Measurements from ENCODE around the gene CCDC6. TPM values are rescaled to one million over a fixed set of nuclear protein-coding genes. Genes with fewer than 3 reads are reported as not detected.

The CCDC6 gene
- total and polyA plus RNA-seq, 2 of the 4 experiments (the other 2 are of a cell fraction) = 21.8 to 30.8 TPM

- ChIA-PET POLR2A (ENCODE audit: unreplicated experiment) (no interaction called here), CTCF (no interaction called here)
- Histone ChIP-seq H3K27me3 (ENCODE audit: control insufficient read depth, insufficient read depth, low read length) (no peaks in the 10 kb centered on the region), H3K9me1 (ENCODE audit: insufficient read depth, low read length) (no peaks in the 10 kb centered on the region), H2BK5ac (ENCODE audit: low read depth, low read length, poor library complexity, severe bottlenecking) (no peak overlapping the region), H3K14ac (replicated peaks; ENCODE audit: low read depth, low read length) (no peak overlapping the region), H2BK120ac (ENCODE audit: low read depth, low read length) (no peak overlapping the region), H2BK20ac (ENCODE audit: low read depth, low read length) (no peak overlapping the region), H3K4me1 (ENCODE audit: control insufficient read depth, insufficient read depth, low read length) (no peaks in the 10 kb centered on the region), H2BK15ac (ENCODE audit: low read depth, low read length) (no peak overlapping the region), H2AK9ac (replicated peaks; ENCODE audit: low read depth, low read length, poor library complexity) (no peak overlapping the region), H4K91ac (ENCODE audit: insufficient read depth, low read depth, low read length) (no peak overlapping the region), H3K79me1 (ENCODE audit: low read depth in 1 of 2, low read length in 2 of 2) (no peaks in the 10 kb centered on the region), H4K8ac (ENCODE audit: low read depth in 2 of 2, low read length in 2 of 2) (no peak overlapping the region), H2AFZ (replicated peaks; ENCODE audit: low read length, poor library complexity) (no peak overlapping the region), H4K5ac (ENCODE audit: low read depth, low read length) (no peak overlapping the region), H3K9me3 (ENCODE audit: control insufficient read depth, insufficient read depth, low read length) (no peaks in the 10 kb centered on the region), H3K9ac (ENCODE audit: low read depth, low read length) (no peak overlapping the region), H3K4ac (ENCODE audit: low read depth, low read length) (no peak overlapping the region), H3K27ac (ENCODE audit: insufficient read depth, low read length) (no peak overlapping the region), H3K23ac (ENCODE audit: low read depth, low read length) (no peak overlapping the region), H3K4me3 (ENCODE audit: insufficient read depth, low read depth, low read length) (no peak overlapping the region), H4K20me1 (ENCODE audit: insufficient read depth, low read length) (no peaks in the 10 kb centered on the region), H3K4me2 (ENCODE audit: low read depth, low read length) (no peak overlapping the region), H2AK5ac (ENCODE audit: low read depth, low read length) (no peak overlapping the region), H3K36me3 (ENCODE audit: control insufficient read depth, insufficient read depth, low read length) (no peaks in the 10 kb centered on the region), H3K18ac (ENCODE audit: low read depth, low read length) (no peak overlapping the region), H3K56ac (ENCODE audit: extremely low read depth, insufficient read depth, low read length) (no peak overlapping the region)
- DNase-seq = no peak
- in situ Hi-C loops (cut with MboI; ENCODE audit: low sequenced_read_pairs) = no loop called here
- dilution Hi-C loops (cut with HindIII; ENCODE audit: low sequenced_read_pairs, unreplicated experiment) = no loop called here
- TF ChIP-seq MAZ (IDR thresholded peaks at IDR 0.05; ENCODE audit: borderline replicate concordance, low read depth, low read length) (no peak), RCOR1 (IDR thresholded peaks at IDR 0.05; ENCODE audit: insufficient replicate concordance, low read length) (no peak), POLR2A (IDR thresholded peaks at IDR 0.05; ENCODE audit: low read depth, low read length) (no peak), SMC3 (IDR thresholded peaks at IDR 0.05; ENCODE audit: low read depth, low read length) (no peak), CTCF (conservative IDR thresholded peaks at IDR 0.05; ENCODE audit: low read depth, low read length) (no peak), CEBPB (IDR thresholded peaks at IDR 0.05; ENCODE audit: low read depth, low read length) (no peak)
- TF ChIP-seq, protein P1, sequence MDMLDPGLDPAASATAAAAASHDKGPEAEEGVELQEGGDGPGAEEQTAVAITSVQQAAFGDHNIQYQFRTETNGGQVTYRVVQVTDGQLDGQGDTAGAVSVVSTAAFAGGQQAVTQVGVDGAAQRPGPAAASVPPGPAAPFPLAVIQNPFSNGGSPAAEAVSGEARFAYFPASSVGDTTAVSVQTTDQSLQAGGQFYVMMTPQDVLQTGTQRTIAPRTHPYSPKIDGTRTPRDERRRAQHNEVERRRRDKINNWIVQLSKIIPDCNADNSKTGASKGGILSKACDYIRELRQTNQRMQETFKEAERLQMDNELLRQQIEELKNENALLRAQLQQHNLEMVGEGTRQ (IDR thresholded peaks at IDR 0.05; ENCODE audit: low read depth, low read length) = no peak
- no CpG with 5 or more reads among the region's 2 CpGs for WGBS, 2 experiments (ENCODE audit: extremely low coverage in 2 of 2, insufficient read length in 1 of 2)
- ATAC-seq (ENCODE audit: low read depth) = no peak
- no TSS peak for BruUV-seq (replicated peaks)
- intact Hi-C loops (cut with micrococcal nuclease) = no loop called here
These were observed 43.7 kb upstream of the CCDC6 start for GRCh38 chr10:59950105-59950504.

All from IMR-90 (cell line).